ENCODE measurements around the gene ADARB1.

Gene ADARB1

GRCh38 chr21:45091550-45092322 is 17.4 kb downstream of the ADARB1 start:
- Histone ChIP-seq H3K9me3 (ENCODE audit: low read length) (no peaks in the 10 kb centered on the region), H3K4me3 (ENCODE audit: low read length) (no peak overlapping the region), H3K36me3 (ENCODE audit: insufficient read depth, low read length) (no peaks in the 10 kb centered on the region), H3K27me3 (ENCODE audit: insufficient read depth, low read length) (no peaks in the 10 kb centered on the region), H2AFZ (ENCODE audit: low read depth, low read length) (no peak overlapping the region), H3K4me1 (ENCODE audit: insufficient read depth, low read length) (no peaks in the 10 kb centered on the region)

GRCh38 chr21:45093035-45093532 is 18.7 kb downstream of the ADARB1 start:
- no peak overlapping the region for H2AFZ ChIP-seq (ENCODE audit: low read depth, low read length)

GRCh38 chr21:45094412-45094811 is 20.0 kb downstream of the ADARB1 start:
- Histone ChIP-seq H3K9me3 (ENCODE audit: low read length) (no peaks in the 10 kb centered on the region), H2AFZ (ENCODE audit: low read depth, low read length) (no peak overlapping the region), H3K36me3 (ENCODE audit: insufficient read depth, low read length) (no peaks in the 10 kb centered on the region), H3K4me1 (ENCODE audit: insufficient read depth, low read length) (no peaks in the 10 kb centered on the region), H3K4me3 (ENCODE audit: low read length) (no peak overlapping the region), H3K27me3 (ENCODE audit: insufficient read depth, low read length) (no peaks in the 10 kb centered on the region)

More at GRCh38 chr21:45093035-45093532, 18.7 kb downstream of the ADARB1 start:
- H3K27me3 ChIP-seq (ENCODE audit: insufficient read depth, low read length), result no peaks in the 10 kb centered on the region
- no peaks in the 10 kb centered on the region for H3K4me1 ChIP-seq (ENCODE audit: insufficient read depth, low read length)
- no peak overlapping the region for H3K4me3 ChIP-seq (ENCODE audit: low read length)
- no peaks in the 10 kb centered on the region for H3K9me3 ChIP-seq (ENCODE audit: low read length)
- no peaks in the 10 kb centered on the region for H3K36me3 ChIP-seq (ENCODE audit: insufficient read depth, low read length)

- Histone ChIP-seq H3K4me1 (ENCODE audit: insufficient read depth, low read length) (no peaks in the 10 kb centered on the region), H3K4me3 (ENCODE audit: low read length) (no peak overlapping the region), H3K27me3 (ENCODE audit: insufficient read depth, low read length) (no peaks in the 10 kb centered on the region), H2AFZ (ENCODE audit: low read depth, low read length) (no peak overlapping the region), H3K36me3 (ENCODE audit: insufficient read depth, low read length) (no peaks in the 10 kb centered on the region), H3K9me3 (ENCODE audit: low read length) (no peaks in the 10 kb centered on the region)
These were observed 21.1 kb downstream of the ADARB1 start for GRCh38 chr21:45095505-45095904.

- no peaks in the 10 kb centered on the region for H3K9me3 ChIP-seq (ENCODE audit: low read length)
- H3K4me1 ChIP-seq (ENCODE audit: insufficient read depth, low read length), result no peaks in the 10 kb centered on the region
- no peaks in the 10 kb centered on the region for H3K36me3 ChIP-seq (ENCODE audit: insufficient read depth, low read length)
- H3K27me3 ChIP-seq (ENCODE audit: insufficient read depth, low read length), result no peaks in the 10 kb centered on the region
- no peak overlapping the region for H3K4me3 ChIP-seq (ENCODE audit: low read length)
- no peak overlapping the region for H2AFZ ChIP-seq (ENCODE audit: low read depth, low read length)
These were observed 21.8 kb downstream of the ADARB1 start for GRCh38 chr21:45096217-45096616.

GRCh38 chr21:45097827-45098387 is 23.5 kb downstream of the ADARB1 start:
- Histone ChIP-seq H3K4me1 (ENCODE audit: insufficient read depth, low read length) (no peaks in the 10 kb centered on the region), H3K9me3 (ENCODE audit: low read length) (no peaks in the 10 kb centered on the region), H2AFZ (ENCODE audit: low read depth, low read length) (no peak overlapping the region), H3K27me3 (ENCODE audit: insufficient read depth, low read length) (no peaks in the 10 kb centered on the region), H3K36me3 (ENCODE audit: insufficient read depth, low read length) (no peaks in the 10 kb centered on the region), H3K4me3 (ENCODE audit: low read length) (no peak overlapping the region)

GRCh38 chr21:45098867-45099266 is 24.5 kb downstream of the ADARB1 start:
- no peaks in the 10 kb centered on the region for H3K36me3 ChIP-seq (ENCODE audit: insufficient read depth, low read length)
- H3K4me3 ChIP-seq (ENCODE audit: low read length), result no peak overlapping the region
- H2AFZ ChIP-seq (ENCODE audit: low read depth, low read length), result no peak overlapping the region
- H3K9me3 ChIP-seq (ENCODE audit: low read length), result no peaks in the 10 kb centered on the region
- no peaks in the 10 kb centered on the region for H3K4me1 ChIP-seq (ENCODE audit: insufficient read depth, low read length)
- no peaks in the 10 kb centered on the region for H3K27me3 ChIP-seq (ENCODE audit: insufficient read depth, low read length)

- no peaks in the 10 kb centered on the region for H3K4me1 ChIP-seq (ENCODE audit: insufficient read depth, low read length)
- no peaks in the 10 kb centered on the region for H3K36me3 ChIP-seq (ENCODE audit: insufficient read depth, low read length)
- no peaks in the 10 kb centered on the region for H3K9me3 ChIP-seq (ENCODE audit: low read length)
- H3K27me3 ChIP-seq (ENCODE audit: insufficient read depth, low read length), result no peaks in the 10 kb centered on the region
- no peak overlapping the region for H2AFZ ChIP-seq (ENCODE audit: low read depth, low read length)
- H3K4me3 ChIP-seq (ENCODE audit: low read length), result no peak overlapping the region
These were observed 25.2 kb downstream of the ADARB1 start for GRCh38 chr21:45099571-45099970.

- H3K36me3 ChIP-seq (ENCODE audit: insufficient read depth, low read length), result no peaks in the 10 kb centered on the region
- no peaks in the 10 kb centered on the region for H3K4me1 ChIP-seq (ENCODE audit: insufficient read depth, low read length)
- no peaks in the 10 kb centered on the region for H3K9me3 ChIP-seq (ENCODE audit: low read length)
- no peak overlapping the region for H2AFZ ChIP-seq (ENCODE audit: low read depth, low read length)
- no peaks in the 10 kb centered on the region for H3K27me3 ChIP-seq (ENCODE audit: insufficient read depth, low read length)
- no peak overlapping the region for H3K4me3 ChIP-seq (ENCODE audit: low read length)
These were observed 26.5 kb downstream of the ADARB1 start for GRCh38 chr21:45100866-45101265.

- no peaks in the 10 kb centered on the region for H3K4me1 ChIP-seq (ENCODE audit: insufficient read depth, low read length)
- no peaks in the 10 kb centered on the region for H3K27me3 ChIP-seq (ENCODE audit: insufficient read depth, low read length)
- H3K36me3 ChIP-seq (ENCODE audit: insufficient read depth, low read length), result no peaks in the 10 kb centered on the region
- no peak overlapping the region for H3K4me3 ChIP-seq (ENCODE audit: low read length)
- H2AFZ ChIP-seq (ENCODE audit: low read depth, low read length), result no peak overlapping the region
- no peaks in the 10 kb centered on the region for H3K9me3 ChIP-seq (ENCODE audit: low read length)
These were observed 28.1 kb downstream of the ADARB1 start for GRCh38 chr21:45102391-45102932.

- Histone ChIP-seq H3K36me3 (ENCODE audit: insufficient read depth, low read length) (no peaks in the 10 kb centered on the region), H3K4me1 (ENCODE audit: insufficient read depth, low read length) (no peaks in the 10 kb centered on the region), H3K4me3 (ENCODE audit: low read length) (no peak overlapping the region), H3K9me3 (ENCODE audit: low read length) (no peaks in the 10 kb centered on the region), H2AFZ (ENCODE audit: low read depth, low read length) (no peak overlapping the region), H3K27me3 (ENCODE audit: insufficient read depth, low read length) (no peaks in the 10 kb centered on the region)
These were observed 29.7 kb downstream of the ADARB1 start for GRCh38 chr21:45103971-45104520.

GRCh38 chr21:45104560-45104959 is 30.2 kb downstream of the ADARB1 start:
- H3K36me3 ChIP-seq (ENCODE audit: insufficient read depth, low read length), result no peaks in the 10 kb centered on the region

GRCh38 chr21:45105906-45106485 is 31.6 kb downstream of the ADARB1 start:
- H3K4me3 ChIP-seq (ENCODE audit: low read length), result no peak overlapping the region
- H3K27me3 ChIP-seq (ENCODE audit: insufficient read depth, low read length), result no peaks in the 10 kb centered on the region
- no peaks in the 10 kb centered on the region for H3K4me1 ChIP-seq (ENCODE audit: insufficient read depth, low read length)
- H2AFZ ChIP-seq (ENCODE audit: low read depth, low read length), result no peak overlapping the region
- no peaks in the 10 kb centered on the region for H3K9me3 ChIP-seq (ENCODE audit: low read length)
- no peaks in the 10 kb centered on the region for H3K36me3 ChIP-seq (ENCODE audit: insufficient read depth, low read length)

More at GRCh38 chr21:45104560-45104959, 30.2 kb downstream of the ADARB1 start:
- no peaks in the 10 kb centered on the region for H3K9me3 ChIP-seq (ENCODE audit: low read length)
- H3K4me1 ChIP-seq (ENCODE audit: insufficient read depth, low read length), result no peaks in the 10 kb centered on the region
- no peak overlapping the region for H3K4me3 ChIP-seq (ENCODE audit: low read length)
- no peaks in the 10 kb centered on the region for H3K27me3 ChIP-seq (ENCODE audit: insufficient read depth, low read length)
- no peak overlapping the region for H2AFZ ChIP-seq (ENCODE audit: low read depth, low read length)
